Activated CD8-positive, alpha-beta memory T cell treated with anti-CD3 and anti-CD28 coated beads, Interleukin-2, amount 10 ng/mL, durations not matched to agents 7 days and 5 days (primary cell): Measurements from ENCODE around the gene CCDC12. TPM values are rescaled to one million over a fixed set of nuclear protein-coding genes. Genes with fewer than 3 reads are reported as not detected.

Source experiments
- ATAC-seq: fragments of 150-1000 bp; cut with Tn5 transposase; one replicate; pipeline ENCODE4 v1.10.0; 2021; ENCODE audit warnings: moderate library complexity
- CTCF ChIA-PET: fragments of 350-600 bp; sonication (Branson Sonifier 250); formaldehyde crosslinking; loops from one replicate; lab custom pipeline; 2021; ENCODE audit warnings: antibody characterized with exemption; lab: Charles Lee
- DNase-seq: peaks from one replicate; pipeline ENCODE4 v3.0.0-alpha.2; 2020
- H3K27ac Mint-ChIP-seq: one replicate; pipeline ENCODE4 v1.8.0; 2021; ENCODE audit warnings: mild to moderate bottlenecking, mixed read lengths
- H3K27me3 Mint-ChIP-seq: one replicate; pipeline ENCODE4 v1.8.0; 2021; ENCODE audit warnings: mixed read lengths
- H3K36me3 Mint-ChIP-seq: one replicate; pipeline ENCODE4 v1.8.0; 2021; ENCODE audit warnings: mild to moderate bottlenecking, mixed read lengths
- H3K4me1 Mint-ChIP-seq: one replicate; pipeline ENCODE4 v1.8.0; 2021; ENCODE audit warnings: mixed read lengths
- H3K4me3 Mint-ChIP-seq: one replicate; pipeline ENCODE4 v1.8.0; 2021; ENCODE audit warnings: mild to moderate bottlenecking, moderate library complexity, mixed read lengths
- H3K9me3 Mint-ChIP-seq: one replicate; pipeline ENCODE4 v1.8.0; 2022; ENCODE audit warnings: low read depth, mixed read lengths
- total RNA-seq, 2 experiments: library from RNA; stranded (reverse); gene quantifications; one replicate each; pipeline ENCODE4 v1.2.3, GENCODE V29; 2021

The CCDC12 gene
- total RNA-seq, 2 experiments from 2014 or later, result 65.9 to 72.7 TPM

DNA sequence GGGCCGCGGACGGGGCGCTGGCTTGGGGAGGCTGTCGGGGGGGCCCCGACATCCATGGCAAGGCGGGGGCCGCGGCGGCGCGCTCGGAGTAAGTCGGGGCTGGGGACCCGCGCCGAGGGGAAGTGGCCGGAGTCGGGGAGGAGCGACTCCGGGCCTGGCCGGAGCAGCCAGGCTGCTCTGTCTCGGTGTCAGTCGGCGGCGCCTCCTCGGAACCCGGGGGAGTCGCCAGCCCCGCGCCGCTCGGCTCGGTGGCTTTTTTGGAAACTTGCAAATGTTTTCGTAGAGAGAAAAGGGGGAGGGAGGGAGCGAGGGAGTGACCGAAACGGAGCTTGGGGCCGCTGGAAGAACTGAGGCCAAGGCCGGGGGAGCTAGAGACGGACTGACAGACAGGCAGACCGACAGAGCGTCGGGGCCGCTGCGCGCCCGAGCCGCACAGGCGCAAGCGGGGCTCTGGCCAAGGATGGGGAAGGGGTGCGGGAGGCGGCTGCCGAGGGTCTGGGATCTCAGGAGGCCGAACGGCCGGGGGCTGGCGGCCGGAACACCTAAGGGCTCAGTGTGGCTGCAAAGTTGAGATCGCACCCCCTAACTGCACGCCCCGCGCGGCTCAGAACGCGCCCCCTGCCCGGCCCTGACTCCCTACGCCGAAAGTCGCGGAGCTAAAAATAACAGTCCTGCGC is 94.0 kb downstream of the CCDC12 start:
- Mint-ChIP-seq H3K27me3 (peaks cover 62% of the 10 kb centered on the region), H3K9me3 (no peaks in the 10 kb centered on the region), H3K36me3 (no peaks in the 10 kb centered on the region), H3K4me3 (peak overlapping the region; percentile 33), H3K4me1 (no peaks in the 10 kb centered on the region), H3K27ac (no peak overlapping the region)
- peak; percentile 22 for ATAC-seq
- CTCF ChIA-PET, result interaction anchor here (0.9 to 1.6 kb wide), 4 partner anchors 12 to 27 kb away, joined by 3 to 6 read pairs (median 3); no protein-coding TSS in a partner anchor
- no peak for DNase-seq

DNA sequence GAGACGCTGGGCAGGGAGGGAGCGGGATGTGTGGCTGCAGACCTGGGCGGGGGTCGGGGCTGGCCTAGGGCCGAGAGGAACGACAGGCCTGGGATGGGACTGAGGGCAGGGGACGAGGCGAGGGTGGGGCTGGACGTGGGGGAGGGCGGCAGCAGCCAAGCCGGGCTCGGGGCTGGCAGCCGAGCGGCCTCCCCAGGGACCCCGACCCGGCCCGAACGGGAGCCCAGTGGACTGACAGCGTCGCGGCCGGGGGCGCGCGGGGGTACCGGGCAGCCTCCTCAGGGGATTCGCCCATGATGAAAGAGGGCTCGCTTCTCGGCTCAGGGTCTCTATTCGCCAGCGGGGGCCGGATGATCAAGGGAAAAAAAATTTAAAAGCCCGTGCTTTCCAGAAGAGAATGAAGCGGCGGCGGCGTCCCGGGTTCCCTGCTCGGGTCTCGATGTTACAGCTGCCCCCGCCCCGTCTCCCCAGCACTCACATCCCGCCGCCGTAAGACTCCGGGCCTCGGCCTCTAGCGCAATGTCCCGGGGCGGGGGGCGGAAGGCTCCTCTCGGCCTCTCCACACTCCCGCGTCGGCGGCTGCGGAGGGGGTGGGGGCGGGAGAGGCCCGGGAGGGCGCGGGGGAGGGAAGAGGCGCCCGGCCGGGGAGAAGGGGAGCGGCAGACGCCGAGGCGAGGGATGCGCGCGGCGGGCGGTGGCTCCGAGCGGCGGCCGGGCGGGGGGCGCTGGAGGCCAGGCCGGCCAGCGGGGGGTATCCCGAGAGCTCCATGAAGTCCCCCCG is 94.8 kb downstream of the CCDC12 start:
- DNase-seq, result no peak
- peak; percentile 41 for ATAC-seq
- Mint-ChIP-seq H3K36me3 (no peaks in the 10 kb centered on the region), H3K9me3 (no peaks in the 10 kb centered on the region), H3K27ac (no peak overlapping the region), H3K4me3 (no peak overlapping the region), H3K4me1 (no peaks in the 10 kb centered on the region), H3K27me3 (peaks cover 60% of the 10 kb centered on the region)
- CTCF ChIA-PET, result interaction anchor here (1.6 to 2.2 kb wide), 2 partner anchors 15 to 27 kb away, joined by 6 to 8 read pairs; no protein-coding TSS in a partner anchor

DNA sequence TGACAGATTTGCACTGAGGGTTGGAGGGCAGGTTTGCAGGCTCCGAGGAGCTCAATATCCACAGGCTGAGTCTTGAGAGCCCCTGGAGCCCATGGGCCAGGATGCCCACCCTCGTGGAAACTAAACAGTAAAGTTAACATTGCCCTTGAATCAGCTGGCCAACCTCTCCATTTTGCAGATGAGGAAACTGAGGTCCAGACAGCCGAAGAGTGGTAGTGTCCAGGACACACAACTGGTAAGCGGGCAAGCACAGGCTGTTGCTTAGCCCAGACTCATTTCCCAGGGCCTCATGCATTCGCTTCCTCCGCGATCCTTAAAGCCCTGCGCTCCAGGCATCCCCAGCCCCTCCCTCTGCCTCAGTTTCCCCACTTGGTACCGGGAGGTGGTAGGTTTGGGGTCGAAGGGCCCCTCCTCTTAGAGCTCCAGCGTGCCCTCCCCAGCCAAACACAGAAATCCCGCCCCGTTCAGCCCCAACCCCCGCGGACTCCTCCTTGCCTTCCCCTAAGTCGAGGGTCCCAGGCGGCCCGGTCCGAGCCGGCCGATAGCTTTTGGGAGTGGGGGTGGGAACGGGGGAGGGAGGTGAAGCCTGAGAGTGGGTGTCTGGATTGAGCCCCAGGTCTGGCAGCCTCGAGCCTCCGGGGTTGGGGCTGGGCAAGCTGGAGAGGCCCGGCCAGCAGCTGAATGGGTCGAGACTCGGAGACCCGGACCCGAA is 95.5 kb downstream of the CCDC12 start:
- CTCF ChIA-PET, result interaction anchor here (1.3 to 2.2 kb wide), 3 partner anchors 14 to 28 kb away, joined by 4 to 8 read pairs (median 5); no protein-coding TSS in a partner anchor
- Mint-ChIP-seq H3K4me1 (no peaks in the 10 kb centered on the region), H3K27me3 (peaks cover 55% of the 10 kb centered on the region), H3K36me3 (no peaks in the 10 kb centered on the region), H3K4me3 (no peak overlapping the region), H3K27ac (no peak overlapping the region), H3K9me3 (no peaks in the 10 kb centered on the region)
- DNase-seq (no peak), ATAC-seq (no peak)

DNA sequence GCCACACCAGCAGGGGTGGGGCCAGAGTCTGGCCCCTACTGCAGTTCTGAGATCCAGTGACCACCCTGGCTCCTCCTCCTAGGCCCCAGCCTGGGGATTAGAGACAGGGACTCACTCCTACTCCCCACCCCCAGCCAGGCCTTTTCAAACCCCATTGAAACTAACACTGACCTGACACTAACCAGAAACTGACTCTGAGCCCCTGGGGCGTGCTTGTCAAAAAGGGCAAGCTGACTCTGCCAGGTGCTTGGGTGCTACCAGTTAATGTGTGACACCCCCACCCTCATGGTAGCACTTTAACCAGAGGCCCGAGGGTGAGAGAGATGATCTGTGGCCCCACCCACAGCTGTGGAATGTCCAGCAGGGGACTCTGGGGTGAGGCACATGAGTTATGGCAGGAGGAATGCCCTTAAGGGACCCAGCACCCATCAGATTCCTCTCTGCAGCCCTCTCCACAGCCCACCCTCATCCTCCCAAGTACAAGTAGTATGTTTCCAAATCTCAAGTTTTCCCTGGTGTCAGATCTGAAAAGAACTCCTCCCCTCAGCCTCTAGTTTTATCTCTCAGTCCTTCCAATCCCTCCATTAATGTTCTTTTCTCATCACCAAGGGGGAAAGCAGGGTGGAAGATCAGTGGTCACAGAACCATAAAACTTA is 97.6 kb downstream of the CCDC12 start:
- Mint-ChIP-seq H3K9me3 (no peaks in the 10 kb centered on the region), H3K36me3 (no peaks in the 10 kb centered on the region), H3K4me3 (no peak overlapping the region), H3K27ac (no peak overlapping the region), H3K27me3 (peaks cover 47% of the 10 kb centered on the region), H3K4me1 (no peaks in the 10 kb centered on the region)
- no peak for ATAC-seq
- no peak for DNase-seq
- CTCF ChIA-PET, result interaction anchor here (1.8 to 2.2 kb wide), 2 partner anchors 11 to 12 kb away, joined by 3 to 8 read pairs; no protein-coding TSS in a partner anchor

DNA sequence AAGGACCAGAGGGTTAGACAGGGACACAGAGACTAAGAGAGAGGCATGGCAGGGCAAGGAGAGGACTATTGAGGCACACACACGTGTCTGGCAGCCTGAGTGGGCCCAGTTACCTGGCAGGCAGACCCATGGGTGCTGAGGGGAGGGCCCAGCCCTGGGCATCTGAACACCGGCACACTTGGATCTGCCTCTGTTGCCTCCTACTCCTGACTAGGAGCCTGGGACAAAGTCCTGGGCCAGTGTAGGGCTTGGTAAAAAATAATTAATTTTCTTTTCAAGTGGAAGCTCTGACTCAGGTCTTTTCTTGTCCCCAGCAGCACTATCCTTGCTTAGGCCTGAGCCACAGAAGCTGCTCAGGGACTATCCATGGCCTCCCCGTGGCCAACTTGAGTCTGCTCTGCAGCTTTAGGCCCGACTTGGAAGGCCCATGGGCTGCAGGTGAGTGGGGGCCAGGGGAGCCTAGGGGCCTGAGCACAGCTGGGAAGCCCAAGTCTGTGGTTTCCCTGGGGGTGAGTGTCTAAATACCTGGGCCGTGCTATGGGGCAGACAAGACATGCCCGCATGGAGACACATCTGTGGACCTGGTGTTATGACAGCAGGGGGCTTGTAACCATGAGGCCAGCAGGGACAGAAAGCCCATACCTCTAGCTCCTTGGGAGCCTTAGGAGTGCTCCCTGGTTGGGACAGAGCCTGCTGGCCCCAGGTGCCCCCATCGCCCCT is 99.0 kb downstream of the CCDC12 start, which contains the start of gene PTH1R:
Gene PTH1R, plus strand, starts transcription at position 316 of the 720 bp plus-strand sequence. CDS start 5,839 bp downstream, outside the sequence.
- Mint-ChIP-seq H3K27me3 (peaks cover 46% of the 10 kb centered on the region), H3K9me3 (no peaks in the 10 kb centered on the region), H3K4me1 (no peaks in the 10 kb centered on the region), H3K36me3 (no peaks in the 10 kb centered on the region), H3K4me3 (no peak within 1 kb of the TSS), H3K27ac (no peak within 1 kb of the TSS)
- DNase-seq, result no peak
- CTCF ChIA-PET, result interaction anchor here (0.9 to 1.8 kb wide), 3 partner anchors 11 to 17 kb away, joined by 3 to 4 read pairs (median 4); no protein-coding TSS in a partner anchor
- no peak for ATAC-seq

DNA sequence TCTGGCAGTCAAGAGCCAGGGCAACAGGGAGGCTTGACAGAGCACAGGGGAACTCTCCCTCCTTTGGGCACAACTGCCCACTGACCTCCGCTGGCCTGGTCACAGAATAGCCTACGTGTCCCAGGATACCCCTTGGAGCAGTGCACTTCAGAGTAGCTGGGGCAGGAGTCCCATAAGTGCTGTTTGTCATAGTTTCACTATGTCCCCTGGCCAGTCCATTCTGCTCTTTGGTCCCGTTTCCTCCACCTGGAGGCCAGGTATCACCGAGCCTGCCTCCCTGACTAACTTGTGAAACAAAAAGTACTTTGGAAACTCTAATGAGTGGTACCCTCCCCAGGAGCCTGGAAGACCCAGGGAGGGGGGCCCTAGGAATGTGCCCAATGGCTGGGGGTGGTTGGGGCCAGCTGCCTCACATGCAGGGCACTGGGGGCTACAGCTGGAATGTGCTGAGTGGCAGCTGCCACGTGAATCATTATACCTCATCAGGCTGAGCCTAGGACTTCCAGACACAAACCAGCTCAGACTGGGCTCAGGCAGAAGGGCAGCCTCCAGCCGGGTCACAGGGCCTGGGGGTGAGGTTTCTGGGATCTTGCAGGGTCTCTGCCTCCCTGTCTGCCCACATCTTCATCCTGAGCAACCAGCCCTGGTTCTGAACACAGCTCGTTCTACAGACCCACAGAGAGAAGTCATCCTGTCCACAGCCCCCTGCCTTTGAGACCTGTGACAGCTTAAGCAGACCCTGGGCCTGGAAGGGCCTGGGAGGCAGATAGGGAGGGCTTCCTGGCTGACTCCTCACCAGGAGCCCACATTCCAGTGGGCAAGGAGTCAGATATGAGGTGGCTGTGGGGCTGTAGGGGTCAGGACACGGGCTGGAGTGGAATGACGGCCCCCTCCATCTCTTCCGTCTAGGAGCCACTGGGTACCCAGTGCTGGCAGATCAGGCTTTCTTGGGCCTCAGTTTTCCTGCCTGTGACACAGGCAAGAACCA is 99.9 kb downstream of the CCDC12 start:
- no peaks in the 10 kb centered on the region for H3K36me3 Mint-ChIP-seq
- no peaks in the 10 kb centered on the region for H3K9me3 Mint-ChIP-seq
- peaks cover 39% of the 10 kb centered on the region for H3K27me3 Mint-ChIP-seq
- H3K27ac Mint-ChIP-seq, result no peak overlapping the region
- no peaks in the 10 kb centered on the region for H3K4me1 Mint-ChIP-seq
- CTCF ChIA-PET, result interaction anchor here (0.6 to 1.6 kb wide), 3 partner anchors 10 to 924 kb away, joined by 3 to 4 read pairs (median 3); no protein-coding TSS in a partner anchor
- no peak overlapping the region for H3K4me3 Mint-ChIP-seq
- no peak for ATAC-seq
- DNase-seq, result no peak

DNA sequence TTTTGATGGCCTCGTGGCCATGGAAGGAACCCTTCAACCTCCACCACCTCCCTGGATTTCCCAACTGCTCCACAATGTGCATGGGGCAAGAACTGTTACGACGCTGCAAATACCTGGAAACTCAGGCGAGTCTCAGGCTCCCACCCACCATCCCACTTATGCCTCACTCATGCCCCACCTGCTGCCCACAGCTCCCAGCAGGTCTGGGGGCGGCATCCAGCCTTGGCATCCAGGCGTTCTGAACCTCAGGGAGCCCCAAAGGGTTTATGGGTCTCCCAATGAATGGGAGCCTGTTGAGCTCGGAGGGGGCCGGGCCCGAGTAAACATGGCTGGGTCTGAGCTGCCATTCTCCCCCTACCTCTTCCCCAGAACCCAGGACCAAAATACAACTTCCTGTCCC is 101.0 kb downstream of the CCDC12 start:
- H3K4me1 Mint-ChIP-seq, result no peaks in the 10 kb centered on the region
- H3K36me3 Mint-ChIP-seq, result no peaks in the 10 kb centered on the region
- no peak for DNase-seq
- H3K27me3 Mint-ChIP-seq, result peaks cover 37% of the 10 kb centered on the region
- no peak overlapping the region for H3K4me3 Mint-ChIP-seq
- CTCF ChIA-PET, result interaction anchor here (1.6 kb wide), 1 partner anchor 34 kb away, joined by 3 read pairs; no protein-coding TSS in a partner anchor
- no peak overlapping the region for H3K27ac Mint-ChIP-seq
- no peak for ATAC-seq
- no peaks in the 10 kb centered on the region for H3K9me3 Mint-ChIP-seq

DNA sequence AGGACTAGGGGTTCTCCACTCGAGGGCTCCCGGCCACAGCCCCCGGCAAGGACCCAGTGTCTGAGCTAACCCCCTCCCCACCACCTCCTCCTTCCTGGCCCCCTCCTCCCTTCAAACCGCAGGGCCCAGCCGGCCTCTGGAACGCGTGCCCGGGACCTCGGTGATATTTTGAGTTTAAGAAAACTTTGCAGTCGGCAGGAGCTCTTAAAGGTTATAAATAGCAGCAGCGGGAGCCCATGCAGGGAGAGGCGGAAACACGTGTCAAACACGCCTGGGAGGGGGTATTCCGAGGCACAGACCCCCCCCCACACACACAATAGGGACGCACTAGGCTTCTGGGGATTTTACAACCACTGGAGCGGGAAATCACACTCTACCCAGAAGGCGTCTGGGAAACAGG is 102.1 kb downstream of the CCDC12 start:
- Mint-ChIP-seq H3K27me3 (peaks cover 26% of the 10 kb centered on the region), H3K4me3 (no peak overlapping the region), H3K4me1 (no peaks in the 10 kb centered on the region), H3K36me3 (no peaks in the 10 kb centered on the region), H3K9me3 (no peaks in the 10 kb centered on the region), H3K27ac (no peak overlapping the region)
- CTCF ChIA-PET, result interaction anchor here (1.1 kb wide), 1 partner anchor 28 kb away, joined by 3 read pairs; no protein-coding TSS in a partner anchor
- DNase-seq (no peak), ATAC-seq (no peak)

DNA sequence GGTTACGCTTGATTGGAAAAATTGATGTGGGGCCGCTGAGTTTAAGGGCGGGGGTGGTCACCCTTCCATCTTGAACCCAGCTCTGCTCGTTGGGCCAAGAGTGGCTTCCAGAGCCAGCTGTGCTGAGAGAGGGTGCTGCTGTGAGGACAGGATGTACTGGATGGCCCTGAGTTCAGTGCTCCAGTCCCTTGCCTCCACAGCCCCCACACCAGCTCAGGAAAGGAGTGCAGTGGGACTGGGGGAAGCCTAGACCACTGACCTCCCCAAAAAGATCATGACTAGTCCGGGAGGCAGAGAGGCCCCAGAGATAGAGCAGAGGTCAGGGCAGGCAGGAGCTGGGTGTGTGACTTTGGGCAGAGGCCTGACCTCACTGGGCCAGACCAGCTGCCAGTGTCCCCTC is 103.0 kb downstream of the CCDC12 start:
- DNase-seq (no peak), ATAC-seq (no peak)
- Mint-ChIP-seq H3K4me1 (no peaks in the 10 kb centered on the region), H3K27me3 (peaks cover 22% of the 10 kb centered on the region), H3K4me3 (no peak overlapping the region), H3K27ac (no peak overlapping the region), H3K9me3 (no peaks in the 10 kb centered on the region), H3K36me3 (no peaks in the 10 kb centered on the region)
- CTCF ChIA-PET, result interaction anchor here (1.0 to 1.1 kb wide), 3 partner anchors 14 to 28 kb away, joined by 3 to 4 read pairs (median 3); no protein-coding TSS in a partner anchor
